NB4 (cell line): Measurements from ENCODE around the gene SND1.

ENCODE experiments used
- DNase-seq: peaks from one replicate; pipeline ENCODE4 v3.0.0; 2010; ENCODE audit warnings: low read depth
- H3K4me3 ChIP-seq: one replicate; pipeline ENCODE4 v1.5.1; 2011; ENCODE audit warnings: mild to moderate bottlenecking, low read depth, low read length, moderate library complexity
- CTCF ChIP-seq: IDR thresholded peaks from one replicate; pipeline ENCODE4 v1.5.1; 2012; ENCODE audit warnings: low read depth, low read length
- MAX ChIP-seq: IDR thresholded peaks from 2 replicates; pipeline ENCODE4 v1.6.1; 2011; ENCODE audit warnings: low read depth, low read length
- MYC ChIP-seq: IDR thresholded peaks from 2 replicates; pipeline ENCODE4 v1.6.1; 2011; ENCODE audit warnings: low read depth, low read length
- POLR2A ChIP-seq: IDR thresholded peaks from 2 replicates; pipeline ENCODE4 v1.6.1; 2011; ENCODE audit warnings: mild to moderate bottlenecking; ENCODE audit not compliant: insufficient read length; ENCODE audit errors: extremely low read depth

SND1 gene

GRCh38 chr7:127713758-127714157 lies 61.8 kb downstream of the SND1 start:
- TF ChIP-seq MAX (no peak), POLR2A (no peak), CTCF (no peak)
- H3K4me3 ChIP-seq: no peak overlapping the region
- DNase-seq: no peak

GRCh38 chr7:127715272-127715671 lies 63.3 kb downstream of the SND1 start:
- H3K4me3 ChIP-seq: no peak overlapping the region
- DNase-seq: no peak
- TF ChIP-seq CTCF (no peak), MAX (no peak), POLR2A (no peak), MYC (no peak)

- no peak for TF ChIP-seq POLR2A
- TF ChIP-seq MAX: no peak
- TF ChIP-seq MYC: no peak
- no peak for TF ChIP-seq CTCF
- H3K4me3 ChIP-seq: no peak overlapping the region
Observed at GRCh38 chr7:127715901-127716300, 63.9 kb downstream of the SND1 start.

GRCh38 chr7:127717502-127718339 lies 65.7 kb downstream of the SND1 start:
- no peak overlapping the region for H3K4me3 ChIP-seq
- no peak for TF ChIP-seq MYC
- TF ChIP-seq CTCF: no peak
- no peak for TF ChIP-seq POLR2A
- no peak for TF ChIP-seq MAX
- DNase-seq: no peak

More at GRCh38 chr7:127715901-127716300, 63.9 kb downstream of the SND1 start:
- DNase-seq: no peak

- no peak for DNase-seq
- TF ChIP-seq POLR2A: no peak
- TF ChIP-seq MYC: no peak
- no peak for TF ChIP-seq MAX
- no peak for TF ChIP-seq CTCF
- no peak overlapping the region for H3K4me3 ChIP-seq
Observed at GRCh38 chr7:127718340-127718679, 66.3 kb downstream of the SND1 start.
